ENCODE measurements around the gene KRTAP10-4. TPM values are rescaled to one million over a fixed set of nuclear protein-coding genes. Genes with fewer than 3 reads are reported as not detected.
"Not testable (repeated sequence)": the region's sequence is repeated elsewhere in the genome, so short reads cannot be mapped to it uniquely, and the experiment has no call there.

Gene KRTAP10-4
- total RNA-seq, 1 donor from 2014 or later = not detected

GRCh38 chr21:44603109-44603875 lies 29.8 kb downstream of the KRTAP10-4 start:
- no peak for DNase-seq (ENCODE audit: low read depth)
- H3K4me3 ChIP-seq (ENCODE audit: low read depth, low read length) = no peak overlapping the region
- no peaks in the 10 kb centered on the region for H3K36me3 ChIP-seq (ENCODE audit: control insufficient read depth, insufficient read depth, low read length)
- no peaks in the 10 kb centered on the region for H3K27me3 ChIP-seq (ENCODE audit: control insufficient read depth, insufficient read depth, low read length)
- no peak for FAIRE-seq
- TF ChIP-seq CTCF (IDR thresholded peaks at IDR 0.05; ENCODE audit: insufficient read depth, low read length, severe bottlenecking) = no peak

GRCh38 chr21:44603911-44604310 lies 30.4 kb downstream of the KRTAP10-4 start:
- H3K27me3 ChIP-seq (ENCODE audit: control insufficient read depth, insufficient read depth, low read length) = no peaks in the 10 kb centered on the region
- no peak overlapping the region for H3K4me3 ChIP-seq (ENCODE audit: low read depth, low read length)
- no peaks in the 10 kb centered on the region for H3K36me3 ChIP-seq (ENCODE audit: control insufficient read depth, insufficient read depth, low read length)
- DNase-seq (ENCODE audit: low read depth) (no peak), FAIRE-seq (no peak)
- no peak for TF ChIP-seq CTCF (IDR thresholded peaks at IDR 0.05; ENCODE audit: insufficient read depth, low read length, severe bottlenecking)

GRCh38 chr21:44606495-44606894 lies 33.0 kb downstream of the KRTAP10-4 start:
- no peak for TF ChIP-seq CTCF (IDR thresholded peaks at IDR 0.05; ENCODE audit: insufficient read depth, low read length, severe bottlenecking)
- H3K36me3 ChIP-seq (ENCODE audit: control insufficient read depth, insufficient read depth, low read length) = no peaks in the 10 kb centered on the region
- H3K27me3 ChIP-seq (ENCODE audit: control insufficient read depth, insufficient read depth, low read length) = no peaks in the 10 kb centered on the region
- DNase-seq (ENCODE audit: low read depth) (no peak), FAIRE-seq (no peak)
- no peak overlapping the region for H3K4me3 ChIP-seq (ENCODE audit: low read depth, low read length)

GRCh38 chr21:44609193-44609592 lies 35.7 kb downstream of the KRTAP10-4 start:
- no peak for FAIRE-seq
- TF ChIP-seq CTCF (IDR thresholded peaks at IDR 0.05; ENCODE audit: insufficient read depth, low read length, severe bottlenecking) = no peak
- Histone ChIP-seq H3K27me3 (ENCODE audit: control insufficient read depth, insufficient read depth, low read length) (no peaks in the 10 kb centered on the region), H3K4me3 (ENCODE audit: low read depth, low read length) (no peak overlapping the region), H3K36me3 (ENCODE audit: control insufficient read depth, insufficient read depth, low read length) (no peaks in the 10 kb centered on the region)
- DNase-seq (ENCODE audit: low read depth) = no peak

GRCh38 chr21:44610157-44610843 lies 36.8 kb downstream of the KRTAP10-4 start:
- not testable (repeated sequence) for H3K36me3 ChIP-seq (ENCODE audit: control insufficient read depth, insufficient read depth, low read length); H3K4me3 ChIP-seq (ENCODE audit: low read depth, low read length); H3K27me3 ChIP-seq (ENCODE audit: control insufficient read depth, insufficient read depth, low read length); DNase-seq (ENCODE audit: low read depth); FAIRE-seq

- FAIRE-seq (no peak), DNase-seq (ENCODE audit: low read depth) (no peak)
- TF ChIP-seq CTCF (IDR thresholded peaks at IDR 0.05; ENCODE audit: insufficient read depth, low read length, severe bottlenecking) = no peak
- Histone ChIP-seq H3K4me3 (ENCODE audit: low read depth, low read length) (no peak overlapping the region), H3K27me3 (ENCODE audit: control insufficient read depth, insufficient read depth, low read length) (no peaks in the 10 kb centered on the region), H3K36me3 (ENCODE audit: control insufficient read depth, insufficient read depth, low read length) (no peaks in the 10 kb centered on the region)
Measured at GRCh38 chr21:44611551-44611950, 38.0 kb downstream of the KRTAP10-4 start.

All from bronchial epithelial cell (primary cell).